ENCODE measurements around the gene OR52K1.

DNA sequence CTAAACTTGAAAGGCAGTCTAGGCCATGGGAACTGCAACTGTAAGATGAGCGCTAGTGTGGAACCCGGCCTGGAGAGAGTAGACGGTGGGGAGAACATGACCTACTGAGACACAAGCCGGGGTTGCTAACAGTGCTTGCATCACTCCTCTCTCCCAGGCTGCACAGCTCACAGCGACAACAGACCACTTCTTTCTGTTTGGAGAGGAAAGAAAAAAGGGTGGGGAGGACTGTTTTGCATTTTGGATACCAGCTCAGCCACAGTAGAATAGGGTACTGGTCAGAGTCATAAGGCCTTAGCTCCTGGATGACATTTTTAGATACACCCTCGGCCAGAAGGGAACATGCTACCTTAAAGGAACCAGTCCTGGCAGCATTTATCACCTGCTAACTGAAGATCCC is 40.3 kb downstream of the OR52K1 start:
- no peak for TF ChIP-seq POLR2AphosphoS5 (IDR thresholded peaks at IDR 0.05)
- no peak for TF ChIP-seq POLR2A (IDR thresholded peaks at IDR 0.05)

All from transverse colon (tissue), 3 donors.